HG03354 (cell line): ENCODE results near the gene C9orf43.
"Not testable (repeated sequence)": the region's sequence is repeated elsewhere in the genome, so short reads cannot be mapped to it uniquely, and the experiment has no call there.

Experiments used
- ATAC-seq: cut with Tn5 transposase; IDR thresholded peaks from one replicate; pipeline ENCODE4 v1.9.1; 2021; ENCODE audit warnings: mild to moderate bottlenecking; ENCODE audit not compliant: unreplicated experiment, poor library complexity, severe bottlenecking

The C9orf43 gene

DNA sequence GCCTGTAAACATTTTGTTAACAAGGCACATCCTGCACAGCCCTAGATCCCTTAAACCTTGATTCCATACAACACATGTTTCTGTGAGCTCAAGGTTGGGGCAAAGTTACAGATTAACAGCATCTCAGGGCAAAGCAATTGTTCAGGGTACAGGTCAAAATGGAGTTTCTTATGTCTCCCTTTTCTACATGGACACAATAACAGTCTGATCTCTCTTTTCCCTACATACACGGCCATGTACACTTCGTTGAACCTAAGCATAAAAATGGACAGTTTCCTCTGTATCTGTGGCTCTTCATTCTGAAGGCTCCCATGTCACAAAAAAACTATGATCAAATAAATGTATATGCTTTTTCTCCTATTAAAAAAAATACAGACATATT is 30.7 kb upstream of the C9orf43 start:
- ATAC-seq: not testable (repeated sequence)

- ATAC-seq: peak; percentile 57
These were observed 29.6 kb upstream of the C9orf43 start for GRCh38 chr9:113380869-113381378.

DNA sequence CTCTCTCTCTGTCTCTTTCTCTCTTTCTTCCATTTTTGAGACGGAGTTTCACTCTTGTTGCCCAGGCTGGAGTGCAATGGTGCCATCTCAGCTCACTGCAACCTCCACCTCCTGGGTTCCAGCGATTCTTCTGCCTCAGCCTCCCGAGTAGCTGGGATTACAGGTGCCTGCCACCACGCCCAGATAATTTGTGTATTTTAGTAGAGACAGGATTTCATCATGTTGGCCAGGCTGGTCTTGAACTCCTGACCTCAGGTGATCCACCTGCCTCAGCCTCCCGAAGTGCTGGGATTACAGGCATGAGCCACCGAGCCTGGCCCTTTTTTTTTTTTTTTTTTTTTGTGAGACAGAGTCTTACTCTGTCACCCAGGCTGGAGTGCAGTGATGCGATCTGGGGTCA is 29.1 kb upstream of the C9orf43 start:
- not testable (repeated sequence) for ATAC-seq

DNA sequence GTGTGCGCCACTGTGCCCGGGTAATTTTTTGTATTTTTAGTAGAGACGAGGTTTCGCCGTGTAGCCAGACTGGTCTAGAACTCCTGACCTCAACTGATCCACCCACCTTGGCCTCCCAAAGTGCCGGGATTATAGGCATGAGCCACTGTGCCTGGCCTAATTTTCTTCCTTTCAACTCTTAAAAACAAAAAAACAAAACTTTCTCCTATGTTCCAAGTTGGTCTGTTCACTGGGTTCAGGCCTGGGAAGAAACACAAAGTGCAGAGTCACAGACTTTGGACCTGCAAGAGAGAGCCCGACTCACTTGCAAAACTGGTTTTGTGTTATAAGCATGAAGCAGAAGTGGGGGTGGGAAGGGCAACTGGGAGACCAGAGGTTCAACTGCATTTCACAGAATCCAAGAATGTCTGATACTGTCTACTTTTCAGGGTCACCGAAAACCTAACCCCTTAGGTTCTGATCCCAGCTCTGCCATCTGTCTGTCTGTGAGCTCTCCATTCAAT is 28.6 kb upstream of the C9orf43 start:
- no peak for ATAC-seq

GRCh38 chr9:113386571-113387393 is 23.8 kb upstream of the C9orf43 start:
- ATAC-seq: no peak

- no peak for ATAC-seq
These were observed 22.9 kb upstream of the C9orf43 start for GRCh38 chr9:113387560-113388230.

- no peak for ATAC-seq
These were observed 21.7 kb upstream of the C9orf43 start for GRCh38 chr9:113388833-113389232.

DNA sequence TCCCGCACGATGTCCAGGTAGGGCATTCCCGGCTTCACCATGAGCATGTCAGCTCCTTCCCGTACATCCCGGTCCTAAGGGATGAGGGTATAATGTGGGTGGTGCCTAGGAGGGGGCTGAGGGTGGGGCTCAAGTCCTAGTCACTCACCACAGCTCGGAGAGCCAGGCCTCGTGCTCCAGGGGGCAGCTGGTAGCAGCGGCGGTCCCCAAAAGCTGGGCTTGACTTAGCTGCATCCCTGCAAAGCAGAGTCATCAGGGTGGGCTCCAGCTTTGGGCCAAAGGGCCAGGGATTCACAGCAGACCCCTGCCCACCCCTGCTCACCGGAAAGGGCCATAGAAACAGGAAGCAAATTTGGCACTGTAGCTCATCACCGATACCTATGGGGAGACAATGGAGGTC is 21.1 kb upstream of the C9orf43 start:
- no peak for ATAC-seq

- ATAC-seq: no peak
These were observed 20.2 kb upstream of the C9orf43 start for GRCh38 chr9:113390192-113390960.

DNA sequence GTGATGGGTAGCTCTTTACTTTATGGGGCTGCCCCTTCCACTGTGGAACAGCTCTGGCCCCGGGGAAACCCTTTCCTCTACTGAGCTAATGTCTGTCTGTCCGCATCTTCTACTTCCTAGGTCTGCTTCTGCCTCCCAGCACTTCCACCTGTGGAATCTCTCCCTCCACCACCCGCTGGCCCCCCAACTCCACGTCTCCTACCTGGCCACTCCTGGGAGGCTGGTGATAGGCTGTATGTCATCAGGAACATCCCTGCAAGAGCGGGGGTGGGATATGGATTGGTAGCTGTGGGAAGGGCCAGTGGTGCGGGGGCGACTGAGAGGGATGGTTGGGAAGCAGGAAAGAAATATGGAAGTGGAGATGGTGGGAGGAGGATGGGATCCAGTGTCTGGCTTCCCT is 18.6 kb upstream of the C9orf43 start:
- no peak for ATAC-seq

DNA sequence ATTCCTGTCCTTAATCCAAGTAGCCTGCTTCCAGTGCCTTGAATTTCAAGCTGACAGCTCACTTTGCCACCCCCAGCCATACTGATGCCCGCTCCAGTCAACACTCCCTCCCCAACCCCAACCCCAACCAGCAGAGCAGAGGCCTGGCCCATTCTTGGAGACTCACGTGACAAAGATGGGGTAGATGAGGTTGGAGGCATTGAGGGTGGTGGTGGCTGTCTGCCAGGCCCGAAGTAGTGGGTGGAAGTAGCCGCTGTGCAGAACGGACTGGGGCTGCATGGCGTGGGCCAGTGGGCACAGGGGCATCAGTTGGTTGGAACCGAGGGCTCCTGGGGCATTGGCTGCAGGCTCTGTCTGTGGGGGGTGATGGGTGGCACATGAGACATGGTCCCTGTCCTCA is 17.3 kb upstream of the C9orf43 start:
- no peak for ATAC-seq

DNA sequence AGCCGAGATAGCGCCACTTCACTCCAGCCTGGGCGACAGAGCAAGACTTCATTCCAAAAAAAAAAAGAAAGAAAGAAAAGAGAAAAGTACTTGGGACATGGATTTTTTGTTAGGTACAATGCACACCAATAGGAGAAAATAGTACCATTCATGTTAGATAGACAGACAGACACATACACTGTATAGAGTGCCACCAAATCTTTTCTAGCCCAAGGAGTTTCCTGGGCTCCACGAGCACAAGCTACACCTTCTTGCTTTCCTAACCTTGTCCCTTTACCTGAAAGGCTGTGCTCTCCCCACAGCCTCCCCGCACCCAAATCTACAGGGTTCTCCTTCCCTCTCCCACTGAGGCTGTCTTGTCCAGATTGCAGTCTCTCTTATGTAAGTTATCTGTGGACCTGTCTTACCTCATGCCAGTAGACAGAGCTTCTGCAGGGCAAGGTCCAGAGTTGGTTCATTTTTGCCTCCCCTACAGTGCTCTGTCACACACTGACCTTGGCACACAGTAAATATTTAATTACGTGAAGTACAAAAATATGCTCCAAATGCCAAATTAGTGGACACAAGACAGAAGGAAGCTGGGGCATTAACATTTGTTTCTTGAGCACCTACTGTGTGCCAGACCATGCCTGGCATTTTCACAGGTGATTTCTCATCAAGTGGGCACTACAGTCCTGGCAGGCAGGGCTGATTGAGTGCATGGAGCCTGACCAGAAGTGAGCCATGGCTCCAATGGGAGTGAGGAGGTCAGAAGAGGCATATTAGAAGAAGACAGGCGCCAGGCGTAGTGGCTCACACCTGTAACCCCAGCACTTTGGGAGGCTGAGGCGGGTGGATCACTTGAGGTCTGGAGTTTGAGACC is 15.3 kb upstream of the C9orf43 start:
- no peak for ATAC-seq

DNA sequence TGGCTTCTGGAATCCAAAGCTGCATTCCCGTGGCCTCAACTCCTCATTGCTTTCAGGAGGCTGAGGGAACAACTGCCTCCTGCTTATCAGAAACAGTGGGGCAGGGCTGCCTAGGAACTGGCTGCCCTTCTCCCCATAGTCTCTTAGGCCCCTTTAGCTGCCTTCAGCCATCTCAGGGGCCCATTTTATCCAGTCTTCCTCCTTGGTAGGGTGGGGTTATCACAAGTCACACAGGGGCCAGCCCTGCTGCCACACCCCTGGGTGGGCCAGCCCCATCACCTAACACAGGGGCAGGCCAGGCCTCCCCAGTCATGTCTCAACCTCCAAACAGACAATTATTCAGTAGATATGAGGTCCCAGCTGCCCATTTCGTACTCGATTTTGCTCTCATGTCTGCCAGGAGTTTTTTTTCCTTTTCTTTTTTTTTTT is 13.3 kb upstream of the C9orf43 start:
- no peak for ATAC-seq

GRCh38 chr9:113398796-113399195 is 11.8 kb upstream of the C9orf43 start:
- ATAC-seq: no peak

DNA sequence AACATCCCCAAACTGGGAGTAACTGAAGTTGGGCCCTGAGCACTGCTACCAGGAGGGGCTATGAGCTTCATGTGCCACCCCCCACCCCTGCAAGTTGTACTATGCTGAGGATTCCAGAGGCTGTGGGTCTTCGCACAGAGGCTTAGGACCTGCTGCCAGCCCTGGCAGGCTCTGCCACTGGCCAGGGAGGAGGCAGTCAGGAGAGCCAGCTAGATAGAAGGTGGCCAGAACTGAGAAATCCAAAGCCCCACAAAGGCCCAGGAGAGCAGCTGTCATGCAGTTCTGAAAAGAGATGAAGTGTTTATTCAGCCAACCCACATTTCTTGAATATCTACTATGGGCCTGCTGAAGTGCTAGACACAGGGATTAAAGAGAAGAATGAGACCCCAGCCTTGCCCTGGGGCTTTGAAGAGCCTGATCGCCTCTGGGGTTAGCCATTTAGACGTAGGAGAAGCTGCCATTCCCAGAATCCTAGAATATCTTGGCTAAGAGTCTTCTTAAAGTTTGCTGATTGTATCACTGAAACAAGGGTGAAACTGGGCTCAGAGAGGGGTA is 10.8 kb upstream of the C9orf43 start:
- no peak for ATAC-seq

GRCh38 chr9:113401027-113401792 is 9.3 kb upstream of the C9orf43 start, which contains the start of gene ALAD:
Gene ALAD, minus strand, starts transcription at chr9:113401284. Its CDS starts 7,725 bp downstream, at chr9:113393559.
- ATAC-seq: peak; percentile 98

DNA sequence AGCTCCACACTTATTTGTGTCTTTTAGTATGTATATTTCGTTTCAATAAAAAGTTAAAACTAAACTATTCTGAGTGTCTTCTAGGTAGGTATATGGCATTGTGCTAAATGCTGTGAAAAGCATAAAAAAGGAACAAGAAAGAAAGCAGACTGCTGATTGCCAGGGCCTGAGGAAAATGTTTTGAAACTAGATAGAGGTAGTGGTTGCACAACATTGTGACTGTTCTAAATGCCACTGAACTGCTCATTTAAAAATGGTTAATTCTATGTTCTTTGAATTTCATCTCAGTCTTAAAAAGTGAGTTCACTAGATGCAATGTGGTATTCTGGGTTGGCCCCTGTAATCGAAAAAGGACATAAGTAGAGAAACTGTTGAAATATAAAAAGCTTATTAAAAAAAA is 6.9 kb upstream of the C9orf43 start:
- ATAC-seq: no peak

- not testable (repeated sequence) for ATAC-seq
These were observed 4.2 kb upstream of the C9orf43 start for GRCh38 chr9:113406353-113406752.
